ENCODE measurements around the gene PRM2. TPM values are rescaled to one million over a fixed set of nuclear protein-coding genes. Genes with fewer than 3 reads are reported as not detected.

Gene PRM2
- total and polyA plus RNA-seq, 2 experiments from 2014 or later = not detected

GRCh38 chr16:11263737-11264136 is 12.5 kb downstream of the PRM2 start (continued):
- TF ChIP-seq ZNF462 (CRISPR knock-in tag; IDR thresholded peaks at IDR 0.05) (no peak), ZNF114 (CRISPR knock-in tag; IDR thresholded peaks at IDR 0.05) (no peak), CTCF (conservative IDR thresholded peaks at IDR 0.05; ENCODE audit: low read depth in 2 of 2) (no peak), ETS1 (IDR thresholded peaks at IDR 0.05) (no peak), EZH2phosphoT487 (IDR thresholded peaks at IDR 0.05; ENCODE audit: unreplicated experiment) (no peak), ZNF331 (CRISPR knock-in tag; IDR thresholded peaks at IDR 0.05; ENCODE audit: low read depth) (no peak)

DNA sequence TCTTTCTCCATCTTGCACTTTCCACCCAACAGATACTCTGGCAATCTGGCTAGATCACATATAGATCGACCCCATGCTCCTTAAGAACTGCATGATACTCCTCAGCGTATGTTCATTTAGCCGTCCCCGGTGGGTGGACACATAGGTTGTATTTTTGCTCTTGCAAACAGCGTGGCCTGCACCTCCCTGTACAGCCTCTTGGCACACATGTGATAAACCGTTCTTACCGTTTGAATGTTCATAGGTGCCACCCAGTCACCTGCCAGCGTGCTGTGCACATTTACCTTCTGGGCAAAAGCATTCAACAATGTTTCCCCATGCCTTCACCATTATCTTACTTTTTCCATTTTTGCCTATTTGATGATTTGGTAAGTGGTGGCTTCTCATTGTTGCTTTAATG is 13.4 kb downstream of the PRM2 start:
- H3K27ac ChIP-seq (ENCODE audit: low read depth) = no peak overlapping the region
- no peaks in the 10 kb centered on the region for H3K36me3 Mint-ChIP-seq (ENCODE audit: low read depth)
- H3F3A ChIP-seq (replicated peaks; ENCODE audit: low read depth) = peaks cover 6% of the 10 kb centered on the region
- H3K79me2 ChIP-seq (replicated peaks; ENCODE audit: insufficient read depth) = no peaks in the 10 kb centered on the region
- no peak overlapping the region for H3K4me2 ChIP-seq
- H3K27me3 Mint-ChIP-seq (ENCODE audit: insufficient read depth, low read depth, poor library complexity) = peaks cover 11% of the 10 kb centered on the region
- H2AFZ ChIP-seq = no peak overlapping the region
- no peak overlapping the region for H3K4me3 ChIP-seq
- no peaks in the 10 kb centered on the region for H4K20me1 ChIP-seq (replicated peaks; ENCODE audit: insufficient read depth)
- H3K4me1 Mint-ChIP-seq = peaks cover 4% of the 10 kb centered on the region
- peaks cover 2% of the 10 kb centered on the region; the same call in 1 of the 2 replicates for H3K9me2 ChIP-seq (ENCODE audit: insufficient read depth)
- no peaks in the 10 kb centered on the region for H3K36me3 ChIP-seq (ENCODE audit: insufficient read depth)
- ATAC-seq (no peak), DNase-seq (ENCODE audit: low spot score) (no peak)
- no peaks in the 10 kb centered on the region; the same call in 2 of the 3 replicates for H3K9me3 Mint-ChIP-seq
- no peaks in the 10 kb centered on the region; the same call in 1 of the 2 replicates for H3K4me1 ChIP-seq (ENCODE audit: insufficient read depth)
- H3K27ac Mint-ChIP-seq = no peak overlapping the region
- H3K4me3 Mint-ChIP-seq = no peak overlapping the region
- H3K27me3 ChIP-seq (ENCODE audit: insufficient read depth) = no peaks in the 10 kb centered on the region
- TF ChIP-seq NANOG (IDR thresholded peaks at IDR 0.05; ENCODE audit: borderline replicate concordance) (no peak), CTCF (conservative IDR thresholded peaks at IDR 0.05; ENCODE audit: low read depth in 2 of 2) (no peak), ZNF331 (CRISPR knock-in tag; IDR thresholded peaks at IDR 0.05; ENCODE audit: low read depth) (no peak), ZNF114 (CRISPR knock-in tag; IDR thresholded peaks at IDR 0.05) (no peak), EZH2 (IDR thresholded peaks at IDR 0.05; ENCODE audit: low read depth, unreplicated experiment) (no peak), STAT1 (IDR thresholded peaks at IDR 0.05; ENCODE audit: unreplicated experiment) (no peak)
